Measurements from ENCODE around the gene PYY. TPM values are rescaled to one million over a fixed set of nuclear protein-coding genes. Genes with fewer than 3 reads are reported as not detected.
"Not testable (repeated sequence)": the region's sequence is repeated elsewhere in the genome, so short reads cannot be mapped to it uniquely, and the experiment has no call there.

The PYY gene
- not detected in 2 replicates for total RNA-seq (2014; rRNA removed; shearing (Covaris generic))
- not detected in 2 replicates for polyA plus RNA-seq (2015; cell fraction: cytosol; rRNA removed)
- polyA plus RNA-seq (2015; cell fraction: nucleus; rRNA removed): not detected in 2 replicates

GRCh38 chr17:43953746-43954145, at the start of gene PYY:
PYY (minus strand) TSS chr17:43953940; CDS start chr17:43953483, 457 bp downstream.
- in situ Hi-C loops (cut with HindIII; ENCODE audit: low pct_unique_long_range_greater_than_20kb, low sequenced_read_pairs): no loop called here
- no peak for DNase-seq (ENCODE audit: low read depth, low spot score)

GRCh38 chr17:44002141-44002848, 48.6 kb upstream of the PYY start:
- no peak for DNase-seq (ENCODE audit: low read depth, low spot score)
- in situ Hi-C loops (cut with HindIII; ENCODE audit: low pct_unique_long_range_greater_than_20kb, low sequenced_read_pairs): no loop called here

GRCh38 chr17:44001461-44001920, 47.8 kb upstream of the PYY start:
- DNase-seq (ENCODE audit: low read depth, low spot score): no peak
- in situ Hi-C loops (cut with HindIII; ENCODE audit: low pct_unique_long_range_greater_than_20kb, low sequenced_read_pairs): no loop called here

GRCh38 chr17:44000871-44001460, 47.2 kb upstream of the PYY start:
- DNase-seq (ENCODE audit: low read depth, low spot score): no peak
- in situ Hi-C loops (cut with HindIII; ENCODE audit: low pct_unique_long_range_greater_than_20kb, low sequenced_read_pairs): no loop called here

- in situ Hi-C loops (cut with HindIII; ENCODE audit: low pct_unique_long_range_greater_than_20kb, low sequenced_read_pairs): no loop called here
- DNase-seq (ENCODE audit: low read depth, low spot score): no peak
Measured at GRCh38 chr17:44000141-44000860, 46.6 kb upstream of the PYY start.

- in situ Hi-C loops (cut with HindIII; ENCODE audit: low pct_unique_long_range_greater_than_20kb, low sequenced_read_pairs): no loop called here
Measured at GRCh38 chr17:43999024-43999423, 45.3 kb upstream of the PYY start.

GRCh38 chr17:43998552-43998951, 44.8 kb upstream of the PYY start:
- DNase-seq (ENCODE audit: low read depth, low spot score): no peak
- in situ Hi-C loops (cut with HindIII; ENCODE audit: low pct_unique_long_range_greater_than_20kb, low sequenced_read_pairs): no loop called here

More at GRCh38 chr17:43999024-43999423, 45.3 kb upstream of the PYY start:
- DNase-seq (ENCODE audit: low read depth, low spot score): no peak

GRCh38 chr17:43997180-43997579, 43.4 kb upstream of the PYY start:
- in situ Hi-C loops (cut with HindIII; ENCODE audit: low pct_unique_long_range_greater_than_20kb, low sequenced_read_pairs); DNase-seq (ENCODE audit: low read depth, low spot score): not testable (repeated sequence)

GRCh38 chr17:43995150-43995471, 41.4 kb upstream of the PYY start:
- in situ Hi-C loops (cut with HindIII; ENCODE audit: low pct_unique_long_range_greater_than_20kb, low sequenced_read_pairs): no loop called here
- no peak for DNase-seq (ENCODE audit: low read depth, low spot score)

- in situ Hi-C loops (cut with HindIII; ENCODE audit: low pct_unique_long_range_greater_than_20kb, low sequenced_read_pairs): no loop called here
- peak; percentile 75 for DNase-seq (ENCODE audit: low read depth, low spot score)
Measured at GRCh38 chr17:43994272-43995149, 40.8 kb upstream of the PYY start.

- DNase-seq (ENCODE audit: low read depth, low spot score): peak; percentile 57
- in situ Hi-C loops (cut with HindIII; ENCODE audit: low pct_unique_long_range_greater_than_20kb, low sequenced_read_pairs): no loop called here
Measured at GRCh38 chr17:43992641-43993040, 38.9 kb upstream of the PYY start.

- DNase-seq (ENCODE audit: low read depth, low spot score): no peak
- in situ Hi-C loops (cut with HindIII; ENCODE audit: low pct_unique_long_range_greater_than_20kb, low sequenced_read_pairs): no loop called here
Measured at GRCh38 chr17:43988301-43988700, 34.6 kb upstream of the PYY start.

GRCh38 chr17:43987131-43988021, 33.6 kb upstream of the PYY start:
- DNase-seq (ENCODE audit: low read depth, low spot score): no peak
- in situ Hi-C loops (cut with HindIII; ENCODE audit: low pct_unique_long_range_greater_than_20kb, low sequenced_read_pairs): no loop called here

GRCh38 chr17:43986225-43986981, 32.7 kb upstream of the PYY start:
- in situ Hi-C loops (cut with HindIII; ENCODE audit: low pct_unique_long_range_greater_than_20kb, low sequenced_read_pairs): no loop called here
- DNase-seq (ENCODE audit: low read depth, low spot score): no peak

- no peak for DNase-seq (ENCODE audit: low read depth, low spot score)
- in situ Hi-C loops (cut with HindIII; ENCODE audit: low pct_unique_long_range_greater_than_20kb, low sequenced_read_pairs): no loop called here
Measured at GRCh38 chr17:43984521-43984920, 30.8 kb upstream of the PYY start.
